Urothelium cell line (cell line): Measurements from ENCODE around the gene CHPT1.

Source experiments
- DNase-seq: peaks from one replicate; pipeline ENCODE4 v3.0.0; 2011; ENCODE audit warnings: low spot score, mixed read lengths
- FAIRE-seq: peaks from 2 replicates; lab custom pipeline; 2011; peaks lifted over from hg19 to GRCh38; lab: Jason Lieb, UNC

Gene CHPT1

DNA sequence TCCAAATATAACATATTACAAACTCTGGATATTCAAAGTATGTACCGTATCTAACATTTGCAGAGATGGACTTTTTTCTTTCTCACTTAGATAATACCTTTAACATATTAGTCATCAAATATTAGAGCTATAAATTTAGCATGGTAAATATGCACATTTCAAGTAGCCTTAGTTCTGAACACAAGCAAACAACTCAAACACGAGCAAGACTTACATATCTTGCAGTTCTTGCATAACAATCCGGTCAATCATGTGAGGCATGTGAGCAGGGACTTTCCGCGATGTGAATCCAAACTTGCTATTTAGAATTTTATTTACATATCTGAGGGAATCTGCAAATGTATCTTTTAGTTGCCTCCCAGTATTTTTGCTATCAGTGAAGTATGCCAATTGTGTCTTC is 63.9 kb downstream of the CHPT1 start:
- no peak for DNase-seq

DNA sequence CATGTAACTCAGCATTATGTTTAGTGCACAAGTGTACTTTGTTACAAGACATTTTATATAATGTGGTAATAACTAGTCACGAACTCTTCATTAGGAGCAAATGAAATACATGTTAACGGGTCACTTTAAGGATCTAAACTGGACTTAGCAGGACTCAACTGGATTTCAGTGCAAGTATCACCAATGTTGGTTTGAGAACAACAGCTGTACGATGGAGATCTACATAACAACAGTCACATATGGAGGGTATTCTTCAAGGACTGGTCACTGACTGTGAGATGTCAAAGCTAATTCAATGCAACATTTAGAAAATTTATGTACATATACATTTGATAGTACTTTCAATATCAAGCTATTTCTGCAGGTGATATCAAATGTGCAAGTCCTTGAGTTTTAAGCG is 64.3 kb downstream of the CHPT1 start:
- no peak for FAIRE-seq
- no peak for DNase-seq

More for the DNA sequence above, 63.9 kb downstream of the CHPT1 start:
- FAIRE-seq: no peak

DNA sequence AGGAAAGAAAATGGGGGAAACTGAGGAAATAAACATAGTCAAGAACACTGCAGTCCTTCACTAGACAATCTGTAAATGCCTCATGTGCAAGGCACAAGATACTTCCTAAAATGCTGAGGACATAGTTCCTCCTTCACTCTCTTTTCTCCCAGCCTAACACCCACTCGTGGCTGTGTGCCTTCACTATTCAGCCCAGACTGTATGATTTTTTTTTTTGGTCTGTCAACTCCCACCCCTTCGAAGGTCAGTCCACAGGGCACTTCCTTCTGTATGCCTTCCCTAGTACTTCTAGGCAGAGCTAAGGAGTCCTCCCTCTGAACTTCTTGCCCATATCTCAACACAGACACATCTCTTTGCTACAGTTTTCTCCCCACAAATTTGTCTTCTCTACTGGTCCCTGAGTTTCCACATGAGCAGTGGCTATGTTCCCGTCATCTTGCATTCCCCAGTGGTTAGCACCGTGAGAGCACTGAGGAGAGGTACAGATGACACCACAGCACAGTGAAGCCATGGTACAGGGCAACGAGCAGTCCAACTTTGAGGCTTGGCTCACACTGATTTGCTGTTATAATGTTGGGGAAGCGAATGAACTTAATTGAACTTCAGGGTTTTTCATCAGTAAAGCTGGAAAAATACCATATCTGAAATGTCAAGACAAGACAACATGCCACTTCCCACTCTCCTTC is 65.9 kb downstream of the CHPT1 start:
- FAIRE-seq: no peak
- no peak for DNase-seq

DNA sequence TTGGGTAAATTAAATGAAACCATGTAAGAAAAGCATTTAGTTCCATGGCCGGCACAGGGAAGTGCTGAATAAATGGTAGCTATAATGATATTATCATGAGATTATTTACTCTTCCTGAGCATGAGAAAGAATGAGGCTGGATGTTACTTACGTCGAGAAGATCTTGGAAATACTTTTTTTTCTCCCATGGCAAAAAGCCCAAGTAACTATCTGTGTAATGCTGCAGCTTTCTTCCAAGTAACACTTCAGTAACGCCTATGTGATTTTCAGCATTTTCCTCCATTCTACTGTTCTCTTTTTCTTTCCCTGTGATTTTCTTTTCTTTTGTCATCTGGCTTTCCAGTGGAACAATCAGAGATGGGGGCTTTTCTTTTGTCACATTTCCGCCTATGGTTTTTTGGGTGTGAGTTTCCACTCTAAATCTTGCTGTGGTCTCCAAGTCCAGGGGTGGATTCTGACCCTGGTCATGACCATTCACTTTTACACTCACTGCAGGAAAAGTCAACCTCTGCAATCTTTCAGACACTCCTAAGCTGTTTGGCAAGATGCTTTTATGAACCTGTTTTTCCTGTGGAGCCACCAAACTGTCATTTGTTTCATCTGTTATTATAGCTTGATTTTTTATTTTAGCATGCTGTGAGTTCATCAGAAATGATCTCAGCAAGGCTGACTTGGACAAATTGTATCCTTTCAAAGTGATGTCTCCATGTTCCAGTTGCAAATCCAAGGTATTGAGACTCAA is 66.8 kb downstream of the CHPT1 start:
- no peak for FAIRE-seq
- no peak for DNase-seq

DNA sequence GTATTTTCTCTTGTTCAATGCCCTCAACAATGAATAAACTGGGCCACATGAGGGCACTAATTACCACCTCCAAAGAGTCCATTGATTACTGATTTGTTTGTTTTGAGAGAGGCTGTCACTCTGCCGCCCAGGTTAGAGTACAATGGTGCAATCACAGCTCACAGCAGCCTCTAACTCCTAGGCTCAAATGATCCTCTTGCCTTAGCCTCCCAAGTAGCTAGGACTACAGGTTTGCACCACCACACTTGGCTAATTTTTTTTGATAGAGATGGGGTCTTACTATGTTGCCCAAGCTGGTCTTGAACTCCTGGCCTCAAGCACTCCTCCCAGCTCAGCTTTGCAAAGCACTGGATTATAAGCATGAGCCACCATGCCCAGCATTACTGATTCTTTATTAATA is 70.1 kb downstream of the CHPT1 start:
- FAIRE-seq (no peak), DNase-seq (no peak)

DNA sequence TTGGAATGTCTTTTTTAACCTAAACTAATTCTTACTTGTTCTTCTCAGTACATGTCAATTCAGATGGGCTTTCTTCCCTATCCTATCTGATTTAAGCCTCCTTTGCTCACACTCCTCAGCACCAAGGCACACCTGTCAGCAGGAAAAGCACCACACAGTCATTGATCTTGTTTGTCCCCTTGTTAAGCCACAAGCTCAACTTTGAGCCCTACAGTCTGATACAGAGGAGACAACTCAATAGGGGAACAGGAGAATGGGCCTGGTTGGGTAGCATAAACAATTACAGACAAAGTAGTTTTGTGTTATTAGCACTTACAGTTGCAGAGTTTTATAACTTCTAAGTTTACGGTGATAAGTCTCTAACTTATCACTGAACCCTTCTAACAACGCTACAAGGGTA is 71.3 kb downstream of the CHPT1 start:
- DNase-seq (no peak), FAIRE-seq (no peak)

DNA sequence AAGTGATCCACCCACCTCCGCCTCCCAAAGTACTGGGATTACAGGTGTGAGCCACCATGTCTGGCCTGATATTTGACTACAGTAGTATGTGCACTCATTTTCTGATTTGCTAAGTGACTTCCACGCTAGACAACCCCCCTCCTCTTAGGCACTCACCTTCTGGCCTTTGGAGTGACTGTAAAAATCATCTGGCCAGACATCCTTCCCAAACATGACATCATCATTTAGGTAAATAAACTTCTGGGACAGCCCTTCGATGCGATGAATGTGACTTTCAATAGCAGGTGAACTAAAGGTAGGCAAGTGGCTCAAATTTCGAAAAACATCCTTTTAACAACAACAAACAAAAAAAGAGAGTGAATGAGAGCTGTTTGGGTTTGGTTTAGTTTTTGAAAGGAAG is 72.4 kb downstream of the CHPT1 start:
- FAIRE-seq: no peak
- no peak for DNase-seq

DNA sequence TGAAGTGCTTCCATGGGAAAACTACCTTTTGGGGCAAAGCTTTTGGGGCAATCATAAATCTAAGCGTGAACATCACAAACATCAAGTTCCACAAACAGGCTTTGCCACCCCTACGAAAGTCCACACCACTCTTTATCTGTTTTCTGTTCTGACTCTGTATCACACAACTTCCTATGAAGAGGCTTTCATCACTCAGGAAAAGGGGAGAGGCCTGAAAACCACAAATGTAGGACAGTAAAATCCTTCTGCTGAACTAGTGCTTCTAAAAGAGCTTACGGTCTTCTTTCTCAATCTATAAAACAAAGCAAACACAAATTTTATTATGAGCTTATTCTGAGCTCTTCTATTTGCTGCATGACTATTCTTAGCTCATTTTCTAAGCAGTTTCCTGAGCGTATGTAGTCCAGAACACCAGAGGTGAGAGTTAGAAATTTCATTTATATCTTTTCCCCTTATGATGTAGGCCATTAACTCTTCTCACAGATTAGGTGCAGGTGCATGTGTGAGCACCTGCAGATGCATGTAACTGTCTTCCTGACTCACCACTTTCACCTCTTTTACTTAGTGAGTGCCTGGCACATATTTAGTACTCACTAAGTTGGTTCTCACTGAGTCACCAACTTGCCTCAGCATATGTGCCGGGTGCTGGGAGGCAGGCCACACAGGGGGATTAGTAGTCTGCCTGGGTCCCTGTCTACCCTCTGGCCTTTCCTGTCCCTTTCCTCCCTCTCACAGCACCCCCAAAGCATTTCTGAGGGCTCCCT is 74.8 kb downstream of the CHPT1 start:
- DNase-seq (no peak), FAIRE-seq (no peak)

DNA sequence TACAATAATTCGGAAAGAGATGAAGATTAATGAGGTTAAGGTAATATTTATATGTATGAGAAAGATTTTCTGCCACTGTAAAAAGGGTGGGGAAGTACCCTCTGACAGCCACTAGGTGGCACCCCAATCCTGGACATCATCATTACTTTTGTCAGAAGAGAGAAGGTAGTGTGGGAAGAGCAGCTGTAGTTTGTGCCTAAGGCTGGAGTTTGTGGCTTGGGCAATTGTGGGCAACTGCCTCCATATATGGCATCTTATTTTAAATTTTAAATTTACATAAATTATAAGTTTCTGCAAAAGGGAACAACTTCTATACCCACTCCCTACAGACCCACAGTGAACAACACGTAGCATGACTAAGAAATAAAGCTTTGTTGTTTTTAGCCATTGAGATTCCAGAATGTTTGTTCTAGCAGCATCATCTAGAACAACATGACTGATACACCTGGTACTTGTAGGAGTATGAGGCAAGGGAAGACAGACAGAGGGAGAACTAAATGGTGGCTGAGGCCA is 76.3 kb downstream of the CHPT1 start:
- DNase-seq: peak; percentile 45
- FAIRE-seq: no peak

DNA sequence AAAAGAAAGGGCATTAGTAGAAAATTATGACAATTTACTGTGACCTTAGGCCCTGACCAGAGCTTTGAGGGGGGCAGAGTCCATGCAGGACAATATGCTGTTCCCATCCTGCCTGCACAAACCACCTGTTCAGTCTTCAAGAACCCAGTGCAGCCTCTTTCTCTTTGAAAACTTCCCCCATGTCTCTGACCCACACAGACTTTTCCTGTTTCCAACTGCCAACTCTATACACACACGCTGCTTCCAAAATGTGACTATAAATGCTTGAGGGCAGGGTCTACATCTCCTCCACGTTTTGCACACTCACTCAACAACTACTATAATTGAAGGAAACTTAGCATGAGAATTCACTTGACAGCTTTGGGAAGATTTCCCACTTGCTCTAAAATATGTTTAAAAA is 78.4 kb downstream of the CHPT1 start:
- DNase-seq (no peak), FAIRE-seq (no peak)

DNA sequence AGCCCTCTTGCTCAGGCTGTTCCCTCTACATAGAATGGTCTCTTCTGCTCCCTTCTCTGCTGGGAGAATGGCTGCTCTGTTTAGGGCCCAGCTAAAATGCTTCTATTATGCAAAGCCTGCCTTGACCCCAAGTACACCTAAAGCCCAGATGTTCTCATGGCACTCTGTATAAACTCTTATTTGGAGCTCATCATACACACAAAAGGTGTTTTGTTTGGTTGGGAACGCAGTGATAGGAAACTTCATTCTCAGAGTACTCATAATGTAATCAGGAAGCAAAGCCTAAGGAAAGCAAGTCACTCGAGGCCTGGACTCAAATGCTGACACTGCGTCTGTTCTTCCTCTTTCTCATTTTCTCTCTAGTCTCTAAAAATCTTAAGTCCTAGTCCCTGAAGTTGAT is 80.0 kb downstream of the CHPT1 start:
- FAIRE-seq: no peak
- no peak for DNase-seq

DNA sequence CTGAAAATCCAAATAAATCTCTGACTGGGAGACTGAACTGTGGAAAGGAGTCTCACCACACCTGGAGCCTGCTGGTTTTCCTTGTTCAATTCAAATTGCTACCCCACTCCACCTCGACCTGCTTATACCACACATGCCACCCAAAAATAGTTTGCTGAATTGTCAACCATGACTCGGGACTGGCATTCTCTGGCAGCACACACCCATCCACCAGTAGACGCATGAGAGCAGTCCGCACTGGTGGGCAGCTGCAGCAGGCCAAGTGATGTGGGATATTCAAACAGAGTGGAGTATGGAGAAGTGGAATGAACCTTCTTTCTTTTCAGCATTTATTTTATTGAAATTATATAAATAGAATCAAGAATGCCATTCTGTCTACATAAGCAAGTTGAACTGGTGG is 80.5 kb downstream of the CHPT1 start:
- FAIRE-seq: no peak
- DNase-seq: no peak
